ENCODE measurements around the gene JAG2.

JAG2 gene

GRCh38 chr14:105105158-105105557, 63.4 kb downstream of the JAG2 start:
- Histone ChIP-seq H3K36me3 (ENCODE audit: control insufficient read depth in 5 of 5, insufficient read depth in 5 of 5, low read length in 5 of 5) (no peaks in the 10 kb centered on the region), H3K4me1 (ENCODE audit: control insufficient read depth in 5 of 5, insufficient read depth in 5 of 5, low read length in 5 of 5) (peaks cover 0 to 6% (median 0%) of the 10 kb centered on the region in 5 donors), H3K4me3 (ENCODE audit: low read depth in 1 of 5, low read length in 5 of 5) (no peak overlapping the region), H3K9ac (ENCODE audit: low read length in 5 of 5) (no peak overlapping the region), H3K27me3 (ENCODE audit: control insufficient read depth in 5 of 5, insufficient read depth in 4 of 5, low read length in 5 of 5) (peaks cover 0 to 13% (median 4%) of the 10 kb centered on the region in 5 donors), H3K27ac (ENCODE audit: low read depth, low read length) (no peak overlapping the region), H3K9me3 (ENCODE audit: control insufficient read depth in 5 of 5, low read length in 5 of 5) (peaks cover 0 to 3% (median 0%) of the 10 kb centered on the region in 5 donors)

GRCh38 chr14:105102893-105103292, 65.7 kb downstream of the JAG2 start:
- Histone ChIP-seq H3K4me1 (ENCODE audit: control insufficient read depth in 5 of 5, insufficient read depth in 5 of 5, low read length in 5 of 5) (no peaks in the 10 kb centered on the region), H3K36me3 (ENCODE audit: control insufficient read depth in 5 of 5, insufficient read depth in 5 of 5, low read length in 5 of 5) (no peaks in the 10 kb centered on the region), H3K9me3 (ENCODE audit: control insufficient read depth in 5 of 5, low read length in 5 of 5) (peaks cover 0 to 10% (median 6%) of the 10 kb centered on the region in 5 donors), H3K4me3 (ENCODE audit: low read depth in 1 of 5, low read length in 5 of 5) (no peak overlapping the region), H3K9ac (ENCODE audit: low read length in 5 of 5) (no peak overlapping the region), H3K27me3 (ENCODE audit: control insufficient read depth in 5 of 5, insufficient read depth in 4 of 5, low read length in 5 of 5) (peaks cover 0 to 11% (median 6%) of the 10 kb centered on the region in 5 donors), H3K27ac (ENCODE audit: low read depth, low read length) (no peak overlapping the region)

GRCh38 chr14:105102361-105102870, 66.2 kb downstream of the JAG2 start:
- H3K36me3 ChIP-seq (ENCODE audit: control insufficient read depth in 5 of 5, insufficient read depth in 5 of 5, low read length in 5 of 5) = no peaks in the 10 kb centered on the region
- no peak overlapping the region for H3K9ac ChIP-seq (ENCODE audit: low read length in 5 of 5)
- H3K27ac ChIP-seq (ENCODE audit: low read depth, low read length) = no peak overlapping the region
- H3K4me1 ChIP-seq (ENCODE audit: control insufficient read depth in 5 of 5, insufficient read depth in 5 of 5, low read length in 5 of 5) = no peaks in the 10 kb centered on the region
- no peak overlapping the region for H3K4me3 ChIP-seq (ENCODE audit: low read depth in 1 of 5, low read length in 5 of 5)
- H3K27me3 ChIP-seq (ENCODE audit: control insufficient read depth in 5 of 5, insufficient read depth in 4 of 5, low read length in 5 of 5) = peaks cover 0 to 11% (median 6%) of the 10 kb centered on the region in 5 donors
- peaks cover 0 to 10% (median 6%) of the 10 kb centered on the region in 5 donors for H3K9me3 ChIP-seq (ENCODE audit: control insufficient read depth in 5 of 5, low read length in 5 of 5)

- peaks cover 0 to 9% (median 0%) of the 10 kb centered on the region in 5 donors for H3K27me3 ChIP-seq (ENCODE audit: control insufficient read depth in 5 of 5, insufficient read depth in 4 of 5, low read length in 5 of 5)
- H3K27ac ChIP-seq (ENCODE audit: low read depth, low read length) = no peak overlapping the region
- no peaks in the 10 kb centered on the region for H3K36me3 ChIP-seq (ENCODE audit: control insufficient read depth in 5 of 5, insufficient read depth in 5 of 5, low read length in 5 of 5)
- H3K4me1 ChIP-seq (ENCODE audit: control insufficient read depth in 5 of 5, insufficient read depth in 5 of 5, low read length in 5 of 5) = no peaks in the 10 kb centered on the region
- H3K9me3 ChIP-seq (ENCODE audit: control insufficient read depth in 5 of 5, low read length in 5 of 5) = peaks cover 0 to 10% (median 6%) of the 10 kb centered on the region in 5 donors
- H3K9ac ChIP-seq (ENCODE audit: low read length in 5 of 5) = no peak overlapping the region
- H3K4me3 ChIP-seq (ENCODE audit: low read depth in 1 of 5, low read length in 5 of 5) = no peak overlapping the region
Observed at GRCh38 chr14:105100910-105101309, 67.7 kb downstream of the JAG2 start.

GRCh38 chr14:105099778-105100177, 68.8 kb downstream of the JAG2 start:
- Histone ChIP-seq H3K4me1 (ENCODE audit: control insufficient read depth in 5 of 5, insufficient read depth in 5 of 5, low read length in 5 of 5) (no peaks in the 10 kb centered on the region), H3K9ac (ENCODE audit: low read length in 5 of 5) (no peak overlapping the region), H3K27ac (ENCODE audit: low read depth, low read length) (no peak overlapping the region), H3K9me3 (ENCODE audit: control insufficient read depth in 5 of 5, low read length in 5 of 5) (peaks cover 0 to 10% (median 6%) of the 10 kb centered on the region in 5 donors), H3K27me3 (ENCODE audit: control insufficient read depth in 5 of 5, insufficient read depth in 4 of 5, low read length in 5 of 5) (peaks cover 0 to 9% (median 0%) of the 10 kb centered on the region in 5 donors), H3K36me3 (ENCODE audit: control insufficient read depth in 5 of 5, insufficient read depth in 5 of 5, low read length in 5 of 5) (no peaks in the 10 kb centered on the region), H3K4me3 (ENCODE audit: low read depth in 1 of 5, low read length in 5 of 5) (no peak overlapping the region)

- H3K4me1 ChIP-seq (ENCODE audit: control insufficient read depth in 5 of 5, insufficient read depth in 5 of 5, low read length in 5 of 5) = peaks cover 0 to 11% (median 9%) of the 10 kb centered on the region in 5 donors
- no peak overlapping the region for H3K4me3 ChIP-seq (ENCODE audit: low read depth in 1 of 5, low read length in 5 of 5)
- no peak overlapping the region for H3K27ac ChIP-seq (ENCODE audit: low read depth, low read length)
- peaks cover 0 to 7% (median 6%) of the 10 kb centered on the region in 5 donors for H3K9me3 ChIP-seq (ENCODE audit: control insufficient read depth in 5 of 5, low read length in 5 of 5)
- H3K9ac ChIP-seq (ENCODE audit: low read length in 5 of 5) = no peak overlapping the region
- H3K27me3 ChIP-seq (ENCODE audit: control insufficient read depth in 5 of 5, insufficient read depth in 4 of 5, low read length in 5 of 5) = peaks cover 0 to 9% (median 0%) of the 10 kb centered on the region in 5 donors
- H3K36me3 ChIP-seq (ENCODE audit: control insufficient read depth in 5 of 5, insufficient read depth in 5 of 5, low read length in 5 of 5) = no peaks in the 10 kb centered on the region
Observed at GRCh38 chr14:105098316-105098715, 70.3 kb downstream of the JAG2 start.

- H3K9ac ChIP-seq (ENCODE audit: low read length in 5 of 5) = no peak overlapping the region
- no peak overlapping the region for H3K27ac ChIP-seq (ENCODE audit: low read depth, low read length)
- H3K9me3 ChIP-seq (ENCODE audit: control insufficient read depth in 5 of 5, low read length in 5 of 5) = peaks cover 0 to 7% (median 6%) of the 10 kb centered on the region in 5 donors
- no peaks in the 10 kb centered on the region for H3K36me3 ChIP-seq (ENCODE audit: control insufficient read depth in 5 of 5, insufficient read depth in 5 of 5, low read length in 5 of 5)
- H3K4me1 ChIP-seq (ENCODE audit: control insufficient read depth in 5 of 5, insufficient read depth in 5 of 5, low read length in 5 of 5) = peaks cover 0 to 15% (median 11%) of the 10 kb centered on the region in 5 donors
- peaks cover 0 to 5% (median 0%) of the 10 kb centered on the region in 5 donors for H3K27me3 ChIP-seq (ENCODE audit: control insufficient read depth in 5 of 5, insufficient read depth in 4 of 5, low read length in 5 of 5)
- H3K4me3 ChIP-seq (ENCODE audit: low read depth in 1 of 5, low read length in 5 of 5) = no peak overlapping the region
Observed at GRCh38 chr14:105097794-105098127, 70.8 kb downstream of the JAG2 start.

GRCh38 chr14:105096206-105096875, 72.2 kb downstream of the JAG2 start:
- no peak overlapping the region for H3K27ac ChIP-seq (ENCODE audit: low read depth, low read length)

GRCh38 chr14:105095236-105095805, 73.3 kb downstream of the JAG2 start:
- H3K9ac ChIP-seq (ENCODE audit: low read length in 5 of 5) = no peak overlapping the region
- peaks cover 0 to 8% (median 0%) of the 10 kb centered on the region in 5 donors for H3K27me3 ChIP-seq (ENCODE audit: control insufficient read depth in 5 of 5, insufficient read depth in 4 of 5, low read length in 5 of 5)
- no peak overlapping the region for H3K27ac ChIP-seq (ENCODE audit: low read depth, low read length)
- no peaks in the 10 kb centered on the region for H3K36me3 ChIP-seq (ENCODE audit: control insufficient read depth in 5 of 5, insufficient read depth in 5 of 5, low read length in 5 of 5)
- peaks cover 6 to 40% (median 36%) of the 10 kb centered on the region in 5 donors for H3K4me1 ChIP-seq (ENCODE audit: control insufficient read depth in 5 of 5, insufficient read depth in 5 of 5, low read length in 5 of 5)
- H3K9me3 ChIP-seq (ENCODE audit: control insufficient read depth in 5 of 5, low read length in 5 of 5) = peaks cover 0 to 7% (median 6%) of the 10 kb centered on the region in 5 donors
- no peak overlapping the region for H3K4me3 ChIP-seq (ENCODE audit: low read depth in 1 of 5, low read length in 5 of 5)

More at GRCh38 chr14:105096206-105096875, 72.2 kb downstream of the JAG2 start:
- H3K36me3 ChIP-seq (ENCODE audit: control insufficient read depth in 5 of 5, insufficient read depth in 5 of 5, low read length in 5 of 5) = no peaks in the 10 kb centered on the region
- peaks cover 0 to 8% (median 0%) of the 10 kb centered on the region in 5 donors for H3K27me3 ChIP-seq (ENCODE audit: control insufficient read depth in 5 of 5, insufficient read depth in 4 of 5, low read length in 5 of 5)
- H3K9me3 ChIP-seq (ENCODE audit: control insufficient read depth in 5 of 5, low read length in 5 of 5) = peaks cover 0 to 7% (median 6%) of the 10 kb centered on the region in 5 donors
- H3K4me3 ChIP-seq (ENCODE audit: low read depth in 1 of 5, low read length in 5 of 5) = no peak overlapping the region
- H3K9ac ChIP-seq (ENCODE audit: low read length in 5 of 5) = no peak overlapping the region
- H3K4me1 ChIP-seq (ENCODE audit: control insufficient read depth in 5 of 5, insufficient read depth in 5 of 5, low read length in 5 of 5) = peaks cover 2 to 29% (median 26%) of the 10 kb centered on the region in 5 donors

Measured in subcutaneous abdominal adipose tissue (tissue), 5 donors.